ENCODE measurements around the gene RNF111.
A peak's percentile ranks its signal among the peaks of the same experiment; 100 is the strongest.
"Not testable (repeated sequence)": the region's sequence is repeated elsewhere in the genome, so short reads cannot be mapped to it uniquely, and the experiment has no call there.

The RNF111 gene

GRCh38 chr15:59133929-59134427 is 146.5 kb downstream of the RNF111 start:
- no peak for DNase-seq (ENCODE audit: low read depth)

GRCh38 chr15:59137566-59137965 is 150.1 kb downstream of the RNF111 start:
- DNase-seq (ENCODE audit: low read depth): no peak

- DNase-seq (ENCODE audit: low read depth): peak; percentile 14
Measured at GRCh38 chr15:59138243-59138642, 150.8 kb downstream of the RNF111 start.

GRCh38 chr15:59140422-59141226 is 153.2 kb downstream of the RNF111 start:
- no peak for DNase-seq (ENCODE audit: low read depth)

- DNase-seq (ENCODE audit: low read depth): no peak
Measured at GRCh38 chr15:59143281-59143680, 155.8 kb downstream of the RNF111 start.

GRCh38 chr15:59144594-59144993 is 157.1 kb downstream of the RNF111 start:
- not testable (repeated sequence) for DNase-seq (ENCODE audit: low read depth)
